SK-N-SH treated with all-trans-retinoic acid at 6 μM for 48 hours (cell line): Measurements from ENCODE around the gene PEPD.

Source experiments
- ATAC-seq: fragments of 200-7000 bp; cut with Tn5 transposase; 3 replicates; pipeline ENCODE4 v1.9.1; 2020; ENCODE audit warnings: mild to moderate bottlenecking, moderate library complexity
- ARNTL ChIP-seq: fragments of 450-650 bp; formaldehyde crosslinking; IDR thresholded peaks from 2 replicates; pipeline ENCODE4 v1.5.0; 2020; ENCODE audit warnings: low read depth, mild to moderate bottlenecking, moderate library complexity, borderline replicate concordance
- BACH2 ChIP-seq: fragments of 250-450 bp; sonication (Bioruptor Pico); IDR thresholded peaks from 2 replicates; pipeline ENCODE4 v1.9.0; 2021; ENCODE audit warnings: mild to moderate bottlenecking, borderline replicate concordance
- CREB5 ChIP-seq: fragments of 250-450 bp; sonication (Bioruptor Pico); IDR thresholded peaks from 2 replicates; pipeline ENCODE4 v1.5.1; 2020; ENCODE audit warnings: low read depth, mild to moderate bottlenecking, moderate library complexity
- CSDC2 ChIP-seq: fragments of 250-450 bp; sonication (Bioruptor Pico); IDR thresholded peaks from 2 replicates; pipeline ENCODE4 v1.5.0; 2020; ENCODE audit warnings: mild to moderate bottlenecking, moderate library complexity
- CSRNP3 ChIP-seq: fragments of 250-450 bp; sonication (Bioruptor Pico); IDR thresholded peaks from 2 replicates; pipeline ENCODE4 v1.5.1; 2021; ENCODE audit warnings: mild to moderate bottlenecking, moderate library complexity
- ESRRG ChIP-seq: fragments of 250-450 bp; sonication (Bioruptor Pico); IDR thresholded peaks from 2 replicates; pipeline ENCODE4 v1.6.1; 2021; ENCODE audit warnings: mild to moderate bottlenecking
- GLIS3 ChIP-seq: fragments of 250-450 bp; sonication (Bioruptor Pico); IDR thresholded peaks from 2 replicates; pipeline ENCODE4 v1.5.0; 2020; ENCODE audit warnings: mild to moderate bottlenecking, moderate library complexity
- ISL1 ChIP-seq: fragments of 250-450 bp; sonication (Bioruptor Pico); IDR thresholded peaks from 2 replicates; pipeline ENCODE4 v2.1.2; 2022; ENCODE audit warnings: mild to moderate bottlenecking, moderate library complexity
- OSR1 ChIP-seq: fragments of 250-450 bp; sonication (Bioruptor Pico); IDR thresholded peaks from 2 replicates; pipeline ENCODE4 v1.8.0; 2022; ENCODE audit warnings: moderate library complexity, mild to moderate bottlenecking, inconsistent platforms
- PATZ1 ChIP-seq: fragments of 250-450 bp; sonication (Bioruptor Pico); IDR thresholded peaks from 2 replicates; pipeline ENCODE4 v1.8.0; 2020; ENCODE audit warnings: mild to moderate bottlenecking, moderate library complexity, borderline replicate concordance
- POU6F1 ChIP-seq: fragments of 250-450 bp; sonication (Bioruptor Pico); IDR thresholded peaks from 2 replicates; pipeline ENCODE4 v1.8.0; 2021; ENCODE audit warnings: low read depth, mild to moderate bottlenecking, moderate library complexity, borderline replicate concordance
- PPARA ChIP-seq: fragments of 250-450 bp; sonication (Bioruptor Pico); IDR thresholded peaks from 2 replicates; pipeline ENCODE4 v1.5.0; 2020; ENCODE audit warnings: mild to moderate bottlenecking, borderline replicate concordance
- RARB ChIP-seq: fragments of 250-450 bp; sonication (Bioruptor Pico); IDR thresholded peaks from 2 replicates; pipeline ENCODE4 v1.8.0; 2021; ENCODE audit warnings: mild to moderate bottlenecking, moderate library complexity
- SNAI2 ChIP-seq: fragments of 250-450 bp; sonication (Bioruptor Pico); IDR thresholded peaks from 2 replicates; pipeline ENCODE4 v1.5.0; 2020; ENCODE audit warnings: mild to moderate bottlenecking, moderate library complexity
- TOX ChIP-seq: fragments of 250-450 bp; sonication (Bioruptor Pico); IDR thresholded peaks from 2 replicates; pipeline ENCODE4 v1.8.0; 2021; ENCODE audit warnings: mild to moderate bottlenecking, moderate library complexity, borderline replicate concordance
- TSHZ2 ChIP-seq: fragments of 250-450 bp; sonication (Bioruptor Pico); IDR thresholded peaks from 2 replicates; pipeline ENCODE4 v1.5.0; 2020; ENCODE audit warnings: mild to moderate bottlenecking, moderate library complexity
- ZFP3 ChIP-seq: fragments of 250-450 bp; sonication (Bioruptor Pico); IDR thresholded peaks from 2 replicates; pipeline ENCODE4 v1.5.0; 2020; ENCODE audit warnings: mild to moderate bottlenecking, moderate library complexity
- ZFP30 ChIP-seq: fragments of 450-650 bp; formaldehyde crosslinking; IDR thresholded peaks from 2 replicates; pipeline ENCODE4 v1.5.0; 2022; ENCODE audit warnings: mild to moderate bottlenecking, moderate library complexity
- ZNF565 ChIP-seq: fragments of 450-650 bp; formaldehyde crosslinking; conservative IDR thresholded peaks from 2 replicates; pipeline ENCODE4 v1.5.0; 2020; ENCODE audit warnings: low read depth, mild to moderate bottlenecking, moderate library complexity
- ZNF70 ChIP-seq: fragments of 450-650 bp; formaldehyde crosslinking; IDR thresholded peaks from 2 replicates; pipeline ENCODE4 v1.5.0; 2020; ENCODE audit warnings: mild to moderate bottlenecking, moderate library complexity
- ZNF8 ChIP-seq: fragments of 450-650 bp; formaldehyde crosslinking; IDR thresholded peaks from 2 replicates; pipeline ENCODE4 v1.5.0; 2020; ENCODE audit warnings: mild to moderate bottlenecking, moderate library complexity

The PEPD gene

GRCh38 chr19:33453265-33453664 lies 68.3 kb downstream of the PEPD start:
- no peak for ATAC-seq
- TF ChIP-seq ZFP3, result no peak
- no peak for TF ChIP-seq ZFP30
- no peak for TF ChIP-seq CSDC2
- no peak for TF ChIP-seq CSRNP3 (CRISPR knock-in tag)
- no peak for TF ChIP-seq RARB (CRISPR knock-in tag)
- no peak for TF ChIP-seq PPARA (CRISPR knock-in tag)
- TF ChIP-seq ZNF8 (CRISPR knock-in tag), result no peak
- TF ChIP-seq ESRRG (CRISPR knock-in tag), result no peak
- no peak for TF ChIP-seq OSR1
- TF ChIP-seq POU6F1 (CRISPR knock-in tag), result no peak
- no peak for TF ChIP-seq PATZ1 (CRISPR knock-in tag)
- TF ChIP-seq ZNF565 (CRISPR knock-in tag), result no peak
- TF ChIP-seq GLIS3 (CRISPR knock-in tag), result no peak
- no peak for TF ChIP-seq ZNF70
- no peak for TF ChIP-seq ARNTL
- no peak for TF ChIP-seq ISL1 (CRISPR knock-in tag)
- no peak for TF ChIP-seq CREB5 (CRISPR knock-in tag)
- TF ChIP-seq SNAI2 (CRISPR knock-in tag), result no peak
- no peak for TF ChIP-seq BACH2 (CRISPR knock-in tag)
- no peak for TF ChIP-seq TOX (CRISPR knock-in tag)

- TF ChIP-seq PATZ1 (CRISPR knock-in tag) (no peak), CSDC2 (no peak), TOX (CRISPR knock-in tag) (no peak), ZFP3 (no peak), SNAI2 (CRISPR knock-in tag) (no peak), CREB5 (CRISPR knock-in tag) (no peak), TSHZ2 (CRISPR knock-in tag) (no peak)
- TF ChIP-seq, all 23 proteins: peak for 0
- ATAC-seq, result no peak
These were observed 70.9 kb downstream of the PEPD start for GRCh38 chr19:33450689-33451088.
